Gastrocnemius medialis (tissue), 4 donors: ENCODE measurements around the gene ZNF569. TPM values are rescaled to one million over a fixed set of nuclear protein-coding genes. Genes with fewer than 3 reads are reported as not detected.
A peak's percentile ranks its signal among the peaks of the same experiment; 100 is the strongest.

ENCODE experiments used
- ATAC-seq, 2 donors: fragments of 150-250 bp; one replicate each; pipeline ENCODE4 v1.9.1; 2016
- DNase-seq, 2 donors: peaks; one replicate each; pipeline ENCODE4 v3.0.0-alpha.2; 2019
- H3K27ac ChIP-seq, 4 donors: fragments of 200-600 bp; sonication (generic); 1 replicate in 1 of 4; 2 replicates in 3 of 4; pipeline ENCODE4 v1.5.1; 2016 to 2018; ENCODE audit warnings: mild to moderate bottlenecking in 2 of 4, moderate library complexity in 1 of 4
- H3K27me3 ChIP-seq, 3 donors: fragments of 200-600 bp; sonication (generic) in 2 of 3; 1 replicate in 1 of 3; 2 replicates in 2 of 3; pipeline versions ENCODE4 v1.5.1 to v1.6.0; 2016 to 2019; ENCODE audit warnings: mild to moderate bottlenecking in 1 of 3, moderate library complexity in 1 of 3
- H3K36me3 ChIP-seq, 2 donors: fragments of 200-600 bp; sonication (generic) in 1 of 2; one replicate each; pipeline ENCODE4 v1.5.1; 2017 to 2018
- H3K4me1 ChIP-seq, 2 donors: fragments of 200-600 bp; sonication (generic) in 1 of 2; one replicate each; pipeline ENCODE4 v1.5.1; 2016 to 2017; ENCODE audit warnings: mild to moderate bottlenecking in 2 of 2
- H3K4me3 ChIP-seq, 4 donors: fragments of 200-600 bp; sonication (generic) in 3 of 4; 1 replicate in 1 of 4; 2 replicates in 3 of 4; pipeline ENCODE4 v1.5.1; 2016 to 2019; ENCODE audit warnings: mild to moderate bottlenecking in 2 of 4
- H3K9me3 ChIP-seq, 3 donors: fragments of 200-600 bp; sonication (generic) in 2 of 3; 1 replicate in 1 of 3; 2 replicates in 2 of 3; pipeline ENCODE4 v1.5.1; 2016 to 2019
- CTCF ChIP-seq, 5 experiments: fragments of 450-650 bp in 3 of 5; fragments of 200-600 bp in 2 of 5; sonication (generic) in 2 of 5; IDR thresholded peaks in 4 of 5; conservative IDR thresholded peaks in 1 of 5; 1 replicate in 4 of 5; 2 replicates in 1 of 5; pipeline ENCODE4 v1.5.1; 2016 to 2019; ENCODE audit warnings: antibody characterized with exemption in 5 of 5, mild to moderate bottlenecking in 3 of 5, moderate library complexity in 3 of 5
- POLR2A ChIP-seq, 2 donors: fragments of 450-650 bp; IDR thresholded peaks; one replicate each; pipeline ENCODE4 v1.6.1; 2017; ENCODE audit warnings: antibody characterized with exemption in 2 of 2, mild to moderate bottlenecking in 2 of 2, moderate library complexity in 2 of 2
- in situ Hi-C, 4 donors: fragments of 200-750 bp; cut with MboI; loops; one replicate each; pipeline versions ENCODE4 v1.15.0 to v1.8.0; 2017; ENCODE audit warnings: low sequenced_read_pairs in 4 of 4
- intact Hi-C: fragments of 100-400 bp; cut with DNase I; formaldehyde crosslinking; loops from one replicate; pipeline ENCODE4 v1.15.1; 2023; ENCODE audit warnings: low total_unique reads
- total RNA-seq, 4 donors: library from RNA; depleted of rRNA; stranded (reverse); fragments of >200 nt; gene quantifications; one replicate each; pipeline versions ENCODE4 v1.1.0 to v1.2.3, GENCODE V29; 2016

Gene ZNF569
- total RNA-seq, 4 donors from 2014 or later = 3.4 to 9.2 (median 4.4) TPM

- Histone ChIP-seq H3K27ac (no peak overlapping the region), H3K36me3 (peaks cover 7 to 69% of the 10 kb centered on the region in 2 donors), H3K4me1 (no peaks in the 10 kb centered on the region), H3K9me3 (peaks cover 10 to 89% (median 39%) of the 10 kb centered on the region in 3 donors), H3K4me3 (peak overlapping the region in 1 of 4 donors; percentile 45), H3K27me3 (no peaks in the 10 kb centered on the region)
- intact Hi-C loops (no loop called here), in situ Hi-C loops (no loop called here)
- DNase-seq (no peak), ATAC-seq (no peak)
- TF ChIP-seq POLR2A (IDR thresholded peaks at IDR 0.05) (no peak), CTCF (IDR thresholded peaks at IDR 0.05 in 4 of 5, conservative IDR thresholded peaks at IDR 0.05 in 1 of 5) (no peak)
These were observed 17.3 kb upstream of the ZNF569 start for GRCh38 chr19:37484406-37485168.

DNA sequence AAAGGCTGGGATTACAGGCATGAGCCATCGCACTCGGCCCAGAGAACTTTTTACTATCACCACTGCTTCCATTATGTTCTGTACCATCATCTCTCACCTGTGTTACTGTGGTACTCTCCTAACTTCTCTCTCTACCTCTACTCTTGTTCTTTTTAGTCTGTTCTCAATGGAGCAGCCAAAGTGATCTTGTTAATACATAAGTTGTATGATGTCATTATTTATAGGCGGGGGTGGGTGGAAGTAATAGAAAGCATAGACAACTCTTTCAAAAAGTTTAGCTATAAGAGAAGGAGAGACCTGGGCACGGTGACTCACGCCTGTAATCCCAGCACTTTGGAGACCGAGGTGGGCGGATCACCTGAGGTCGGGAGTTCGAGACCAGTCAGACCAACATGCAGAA lies 4.9 kb upstream of the ZNF569 start:
- Histone ChIP-seq H3K4me3 (no peak overlapping the region), H3K4me1 (peaks cover 7 to 11% of the 10 kb centered on the region in 2 donors), H3K36me3 (peaks cover 4 to 58% of the 10 kb centered on the region in 2 donors), H3K27ac (no peak overlapping the region), H3K9me3 (no peaks in the 10 kb centered on the region), H3K27me3 (no peaks in the 10 kb centered on the region)
- intact Hi-C loops = loop anchor here (5.0 kb wide), 1 partner anchor 700 kb away; no protein-coding TSS in a partner anchor
- TF ChIP-seq POLR2A (IDR thresholded peaks at IDR 0.05) = no peak
- in situ Hi-C loops = loop anchor here in 1 of 4 donors (25.0 kb wide), 2 partner anchors 135 to 260 kb away; partner anchors contain the start of genes ZNF383 and ZNF585B
- DNase-seq (no peak), ATAC-seq (no peak)

- no peak for TF ChIP-seq CTCF (IDR thresholded peaks at IDR 0.05 in 4 of 5, conservative IDR thresholded peaks at IDR 0.05 in 1 of 5)
- TF ChIP-seq POLR2A (IDR thresholded peaks at IDR 0.05) = no peak
- ATAC-seq (no peak), DNase-seq (no peak)
- intact Hi-C loops = loop anchor here (5.0 kb wide), 1 partner anchor 702 kb away; no protein-coding TSS in a partner anchor
- Histone ChIP-seq H3K4me1 (peaks cover 14 to 16% of the 10 kb centered on the region in 2 donors), H3K27me3 (no peaks in the 10 kb centered on the region), H3K27ac (no peak overlapping the region), H3K9me3 (no peaks in the 10 kb centered on the region), H3K4me3 (peak overlapping the region; percentile 73 to 89 (median 88)), H3K36me3 (peaks cover 2 to 40% of the 10 kb centered on the region in 2 donors)
- in situ Hi-C loops = loop anchor here in 1 of 4 donors (25.0 kb wide), 2 partner anchors 133 to 258 kb away; partner anchors contain the start of genes ZNF383 and ZNF585B
These were observed 3.0 kb upstream of the ZNF569 start for GRCh38 chr19:37470216-37470615.

GRCh38 chr19:37468961-37469777 lies 1.9 kb upstream of the ZNF569 start, which contains the start of gene ZNF570:
ZNF570 (plus strand) TSS chr19:37469356; CDS start chr19:37470355, 999 bp downstream.
- Histone ChIP-seq H3K4me3 (peak within 1 kb of the TSS; percentile 73 to 89 (median 88)), H3K27me3 (no peaks in the 10 kb centered on the region), H3K27ac (peak within 1 kb of the TSS; percentile 84 to 92 (median 88)), H3K9me3 (no peaks in the 10 kb centered on the region), H3K36me3 (peaks cover 2 to 40% of the 10 kb centered on the region in 2 donors), H3K4me1 (peaks cover 14 to 16% of the 10 kb centered on the region in 2 donors)
- peak; percentile 77 to 86 for DNase-seq
- ATAC-seq = peak; percentile 82
- intact Hi-C loops (loop anchor here (1.0 to 5.0 kb wide), 4 partner anchors 152 to 782 kb away; partner anchors contain the start of genes ZFP30 and ZNF567), in situ Hi-C loops (loop anchor here in 3 of 4 donors (10.0 to 25.0 kb wide), 4 partner anchors 94 to 634 kb away; partner anchors contain the start of genes ZNF383 (in 1 of the 3), ZNF527 (in 1 of the 3), ZNF585B (in 1 of the 3) and ZNF790 (in 1 of the 3))
- TF ChIP-seq CTCF (IDR thresholded peaks at IDR 0.05 in 4 of 5, conservative IDR thresholded peaks at IDR 0.05 in 1 of 5) = peak in 1 of 5 experiments; percentile 16
- peak; percentile 59 for TF ChIP-seq POLR2A (IDR thresholded peaks at IDR 0.05)
